ENCODE data around the gene HADHB.

DNA sequence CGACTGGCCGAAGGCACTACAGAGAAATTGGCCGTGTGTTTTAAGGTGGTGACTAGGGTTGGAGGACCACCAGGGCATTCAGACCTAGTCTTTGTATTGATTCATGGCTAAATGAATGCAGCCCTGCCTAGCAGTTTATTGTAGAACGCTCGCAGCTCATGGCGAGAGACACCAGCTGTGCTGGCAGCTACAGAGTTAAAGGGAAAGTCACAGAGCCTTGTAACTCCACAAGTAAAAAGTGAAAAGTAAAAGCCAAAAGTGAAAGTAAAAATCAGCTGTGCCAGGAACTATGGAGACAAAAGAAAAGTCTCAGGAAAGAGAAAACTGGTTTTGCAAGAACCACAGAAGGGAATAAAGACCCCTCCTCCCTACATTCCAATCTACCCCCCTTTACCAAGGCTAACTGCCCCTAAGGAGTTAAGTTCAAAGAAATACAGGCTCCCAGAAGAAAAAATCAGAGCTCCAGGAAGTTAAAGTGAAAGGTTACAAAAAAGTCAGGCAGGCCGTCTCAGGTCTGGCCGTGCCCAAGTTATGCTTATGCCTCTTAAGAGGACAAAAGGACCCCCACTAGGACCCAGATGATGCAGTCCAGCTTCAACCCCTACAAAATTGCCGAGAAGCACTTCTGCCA is 54.8 kb downstream of the HADHB start:
- TF ChIP-seq SIN3A (IDR thresholded peaks at IDR 0.05; ENCODE audit: borderline replicate concordance, low read depth, low read length) (no peak), JUND (IDR thresholded peaks at IDR 0.05) (no peak)
